GM21723 (cell line): ENCODE data around the gene CCDC127.
"Not testable (repeated sequence)": the region's sequence is repeated elsewhere in the genome, so short reads cannot be mapped to it uniquely, and the experiment has no call there.

Experiments
- ATAC-seq: cut with Tn5 transposase; IDR thresholded peaks from one replicate; pipeline ENCODE4 v1.9.1; 2021; ENCODE audit warnings: mild to moderate bottlenecking, moderate library complexity; ENCODE audit not compliant: unreplicated experiment

Gene CCDC127

DNA sequence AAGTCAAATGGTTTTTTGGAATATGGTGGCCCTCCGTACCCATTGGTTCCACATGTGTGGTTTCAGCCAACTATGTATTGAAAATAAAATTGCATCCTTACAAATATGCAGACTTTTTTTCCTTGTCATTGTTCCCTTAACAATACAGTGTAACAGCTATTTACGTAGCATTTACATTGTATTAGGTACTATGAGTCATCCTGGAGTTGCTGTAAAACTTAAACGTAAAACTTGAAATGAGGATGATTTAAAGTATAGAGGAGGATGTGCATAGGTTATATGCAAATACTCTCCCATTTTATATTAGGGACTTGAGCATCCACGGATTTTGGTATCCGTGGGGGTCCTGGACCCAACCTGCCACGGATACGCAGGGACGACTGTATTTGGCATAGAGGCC is 16.5 kb upstream of the CCDC127 start:
- no peak for ATAC-seq

DNA sequence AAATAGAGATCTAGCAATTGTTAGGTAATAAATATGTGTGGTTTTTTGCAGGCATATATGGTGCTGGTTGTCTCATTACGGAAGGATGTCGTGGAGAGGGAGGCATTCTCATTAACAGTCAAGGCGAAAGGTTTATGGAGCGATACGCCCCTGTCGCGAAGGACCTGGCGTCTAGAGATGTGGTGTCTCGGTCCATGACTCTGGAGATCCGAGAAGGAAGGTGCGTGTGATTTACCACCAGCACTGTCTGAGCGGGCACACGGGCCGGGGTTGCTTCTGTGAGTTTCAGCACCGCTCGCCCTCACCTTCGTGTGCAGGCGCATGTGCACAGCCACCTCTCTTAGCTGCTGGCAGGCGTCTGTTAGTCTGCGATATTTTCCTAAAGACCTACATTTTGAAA is 15.5 kb upstream of the CCDC127 start:
- ATAC-seq: not testable (repeated sequence)

- ATAC-seq: no peak
Observed at GRCh38 chr5:231661-232060, 13.7 kb upstream of the CCDC127 start.

DNA sequence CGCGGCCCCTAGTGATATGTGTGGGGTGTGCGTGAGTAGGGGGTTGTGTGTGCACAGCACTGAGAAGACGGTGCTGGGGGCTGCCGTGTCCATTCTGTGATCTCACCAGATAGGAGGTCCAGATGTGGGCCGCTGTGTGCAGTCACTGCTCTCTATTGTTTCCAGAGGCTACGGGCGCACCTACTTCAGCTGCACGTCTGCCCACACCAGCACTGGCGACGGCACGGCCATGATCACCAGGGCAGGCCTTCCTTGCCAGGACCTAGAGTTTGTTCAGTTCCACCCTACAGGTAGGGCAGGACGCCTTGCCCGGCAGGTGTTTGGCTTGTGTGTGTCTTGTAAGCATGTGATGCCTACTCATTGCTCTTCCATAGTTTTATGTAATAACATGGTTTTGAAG is 12.8 kb upstream of the CCDC127 start:
- no peak for ATAC-seq

DNA sequence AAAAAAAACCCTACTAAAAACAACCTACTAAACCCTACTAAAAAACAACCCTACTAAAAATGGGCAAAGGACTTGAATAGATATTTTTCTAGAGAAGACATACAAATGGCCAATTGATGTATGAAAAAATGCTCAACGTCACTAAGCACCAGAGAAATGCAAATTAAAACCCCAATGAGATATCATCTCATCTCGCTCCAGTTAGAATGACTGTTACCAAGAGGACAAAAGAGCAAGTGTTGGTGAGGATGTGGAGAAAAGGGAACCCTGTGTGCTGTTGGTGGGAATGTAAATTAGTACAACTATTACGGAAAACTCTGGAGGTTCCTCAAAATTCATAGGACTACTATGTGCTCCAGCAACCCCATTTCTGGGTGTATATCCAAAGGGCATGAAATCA is 10.9 kb upstream of the CCDC127 start:
- no peak for ATAC-seq

GRCh38 chr5:227375-227774 is 9.4 kb upstream of the CCDC127 start:
- not testable (repeated sequence) for ATAC-seq

- ATAC-seq: no peak
Observed at GRCh38 chr5:225334-225733, 7.4 kb upstream of the CCDC127 start.

DNA sequence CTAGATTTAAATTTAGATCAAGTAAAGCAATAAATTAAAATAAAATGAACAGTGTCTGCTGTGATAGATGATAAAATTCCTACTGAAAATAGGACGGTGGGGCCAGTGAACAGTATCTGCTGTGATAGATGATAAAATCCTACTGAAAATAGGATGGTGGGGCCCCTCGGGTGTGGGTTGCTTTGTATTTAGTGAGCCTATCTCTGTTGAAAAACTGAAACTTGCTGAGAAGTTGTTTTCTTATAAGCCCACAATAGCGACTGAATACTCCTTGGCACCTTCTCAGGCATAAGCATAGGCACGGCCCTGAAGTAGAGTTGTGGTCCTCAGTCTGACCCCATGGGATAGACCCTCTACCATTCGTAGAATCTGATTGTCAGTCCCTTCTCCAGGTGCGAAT is 5.8 kb upstream of the CCDC127 start:
- ATAC-seq: no peak

GRCh38 chr5:222951-223715 is 5.2 kb upstream of the CCDC127 start:
- ATAC-seq: not testable (repeated sequence)

DNA sequence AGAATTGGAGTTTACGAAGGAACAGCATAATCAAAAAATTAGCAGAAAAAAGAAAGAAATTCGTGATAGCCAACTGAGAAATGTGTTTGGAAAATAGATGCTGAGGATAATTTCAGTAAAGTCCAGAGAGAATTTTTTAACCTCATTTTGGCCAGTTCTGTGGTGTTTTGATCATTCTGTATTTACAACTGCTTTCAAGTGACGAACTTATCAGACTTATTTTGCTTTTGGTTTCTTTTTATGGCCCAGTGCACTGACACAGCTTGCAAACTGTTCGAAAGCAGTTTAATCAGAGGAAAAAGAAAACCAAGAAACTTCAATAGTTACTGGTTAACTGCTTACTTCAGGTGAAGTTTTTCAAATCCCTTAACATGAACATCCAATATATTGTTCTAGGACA is 2.0 kb upstream of the CCDC127 start:
- ATAC-seq: peak; percentile 32

GRCh38 chr5:219460-219863 is 1.5 kb upstream of the CCDC127 start:
- ATAC-seq: peak; percentile 24

DNA sequence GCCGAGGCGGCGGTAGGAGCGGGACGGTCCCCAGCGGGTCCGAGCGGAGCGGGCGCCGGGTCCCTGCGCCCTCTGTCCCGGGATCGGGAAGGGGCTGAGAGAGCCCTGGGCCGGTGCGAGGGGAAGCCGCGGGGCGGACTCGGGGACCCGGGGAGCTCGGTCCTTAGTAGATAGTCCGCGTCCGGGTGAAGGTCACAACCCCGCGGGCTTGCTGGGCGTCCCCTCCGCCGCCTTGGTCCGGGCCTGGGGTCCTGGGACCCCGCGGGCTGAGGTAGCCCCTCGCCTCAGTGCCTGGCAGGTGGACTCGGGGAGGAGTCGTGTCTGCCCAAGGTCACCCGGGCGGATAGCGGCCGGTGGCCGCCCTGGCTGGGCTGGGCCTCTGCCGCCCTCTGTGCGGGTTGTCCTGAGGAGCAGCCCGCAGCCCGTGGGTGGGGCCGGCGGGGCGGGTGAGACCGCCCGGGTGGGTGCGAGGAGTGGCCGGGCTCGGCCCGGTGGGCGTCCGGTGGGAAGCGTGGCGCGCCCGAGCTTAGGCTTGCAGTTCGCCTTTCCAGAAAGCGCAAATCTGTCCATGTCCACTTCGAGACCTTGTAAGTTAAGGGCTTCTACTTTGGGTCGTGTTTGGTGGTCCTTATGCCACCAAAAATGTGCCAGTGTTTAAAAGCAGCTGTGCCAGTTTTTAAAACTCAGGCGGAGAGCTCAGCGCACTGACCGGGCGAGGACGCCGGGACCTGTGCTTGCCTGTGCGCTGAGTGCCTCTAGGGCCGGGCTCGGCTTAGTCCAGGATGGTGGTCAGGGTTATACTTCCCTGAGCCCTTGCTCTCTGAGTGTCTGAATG is 721 bp upstream of the CCDC127 start:
- ATAC-seq: peak; percentile 45

DNA sequence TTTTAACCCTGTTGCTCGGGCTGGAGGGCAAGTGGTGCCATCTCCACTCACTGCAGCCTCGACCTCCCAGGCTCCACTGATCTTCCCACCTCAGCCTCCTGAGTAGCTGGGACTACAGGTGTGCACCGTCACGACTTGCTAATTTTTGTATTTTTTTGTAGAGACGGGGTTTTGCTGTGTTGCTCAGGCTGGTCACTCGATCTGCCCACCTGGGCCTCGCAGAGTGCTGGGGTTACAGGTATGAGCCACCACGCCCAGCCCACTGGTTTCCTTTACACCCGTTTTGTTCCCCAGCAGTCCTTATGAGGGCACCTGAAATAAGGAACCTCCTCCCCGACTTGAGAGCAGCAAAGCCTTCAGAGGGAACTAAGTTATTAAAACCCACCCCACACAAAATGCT is 1.9 kb downstream of the CCDC127 start:
- ATAC-seq: not testable (repeated sequence)

DNA sequence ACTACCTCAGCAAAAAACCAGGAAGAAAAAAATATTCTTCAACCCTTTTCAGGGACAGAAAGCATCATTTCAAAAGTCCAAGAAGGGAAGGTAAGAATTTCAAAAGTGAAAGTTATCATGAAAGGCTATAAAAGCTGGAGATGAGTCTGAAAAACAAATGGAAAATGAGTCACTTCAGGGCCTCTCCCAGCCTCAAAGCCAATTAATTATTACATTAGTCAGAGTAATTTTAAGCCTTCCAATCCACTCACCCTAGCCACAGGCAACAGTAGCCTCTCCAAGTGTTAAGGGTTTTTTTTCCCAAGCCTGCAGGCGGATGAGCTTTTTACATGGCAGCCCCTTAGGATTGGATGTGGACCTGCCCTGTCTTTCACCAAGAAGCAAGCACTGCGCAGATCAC is 2.7 kb downstream of the CCDC127 start:
- ATAC-seq: not testable (repeated sequence)

- no peak for ATAC-seq
Observed at GRCh38 chr5:213803-214395, 4.1 kb downstream of the CCDC127 start.

DNA sequence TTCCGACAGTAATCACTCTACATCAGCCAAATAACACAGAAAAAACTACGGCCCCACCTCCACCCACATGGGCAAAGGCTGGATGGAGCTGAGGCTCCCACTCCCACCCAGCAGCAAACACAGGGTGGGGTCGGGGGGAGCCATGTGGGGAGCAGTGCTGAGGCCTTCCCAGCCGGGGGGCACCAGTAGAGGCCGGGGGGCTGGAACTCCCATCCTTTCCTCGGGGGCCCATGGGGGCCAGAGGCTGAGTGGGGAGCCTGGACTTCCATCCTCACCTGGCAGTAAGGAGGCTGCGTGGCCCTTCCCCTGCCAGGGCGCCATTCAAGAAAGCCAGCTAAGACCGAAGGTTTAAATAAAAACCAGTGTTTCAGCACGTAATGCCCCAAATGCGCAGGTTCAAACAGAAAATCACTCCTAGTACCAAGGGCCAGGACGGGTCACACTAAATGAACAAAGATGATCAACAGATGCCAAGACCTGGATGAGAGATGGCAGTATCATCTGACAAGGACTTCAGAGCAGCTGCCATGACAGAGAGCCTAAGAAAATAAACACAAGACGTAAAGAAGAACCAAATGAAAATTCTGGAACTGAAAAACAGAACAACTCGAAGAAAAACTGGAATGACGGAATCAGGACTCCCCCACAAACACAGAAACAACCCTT is 9.4 kb downstream of the CCDC127 start:
- ATAC-seq: no peak

DNA sequence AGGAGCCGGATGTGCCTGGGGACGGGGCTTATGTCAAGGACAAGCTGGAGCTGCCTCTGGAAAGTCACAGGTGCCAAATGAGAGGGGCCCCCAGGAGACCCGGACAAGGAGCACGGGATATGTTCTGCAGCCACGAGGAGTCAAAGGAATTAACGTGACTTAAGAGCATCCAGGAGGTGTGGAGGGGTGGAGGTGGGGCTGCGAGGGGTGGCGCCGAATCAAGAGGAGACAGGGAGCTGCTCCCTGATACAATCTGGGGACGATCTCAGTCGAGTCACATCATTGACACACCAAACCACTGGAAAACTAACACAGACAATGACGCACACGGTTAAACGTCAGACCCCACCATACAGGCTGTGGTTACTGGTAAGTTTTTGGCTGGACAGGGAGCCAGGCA is 10.4 kb downstream of the CCDC127 start:
- no peak for ATAC-seq

- ATAC-seq: no peak
Observed at GRCh38 chr5:206927-207536, 10.9 kb downstream of the CCDC127 start.

- ATAC-seq: no peak
Observed at GRCh38 chr5:206406-206805, 11.5 kb downstream of the CCDC127 start.

DNA sequence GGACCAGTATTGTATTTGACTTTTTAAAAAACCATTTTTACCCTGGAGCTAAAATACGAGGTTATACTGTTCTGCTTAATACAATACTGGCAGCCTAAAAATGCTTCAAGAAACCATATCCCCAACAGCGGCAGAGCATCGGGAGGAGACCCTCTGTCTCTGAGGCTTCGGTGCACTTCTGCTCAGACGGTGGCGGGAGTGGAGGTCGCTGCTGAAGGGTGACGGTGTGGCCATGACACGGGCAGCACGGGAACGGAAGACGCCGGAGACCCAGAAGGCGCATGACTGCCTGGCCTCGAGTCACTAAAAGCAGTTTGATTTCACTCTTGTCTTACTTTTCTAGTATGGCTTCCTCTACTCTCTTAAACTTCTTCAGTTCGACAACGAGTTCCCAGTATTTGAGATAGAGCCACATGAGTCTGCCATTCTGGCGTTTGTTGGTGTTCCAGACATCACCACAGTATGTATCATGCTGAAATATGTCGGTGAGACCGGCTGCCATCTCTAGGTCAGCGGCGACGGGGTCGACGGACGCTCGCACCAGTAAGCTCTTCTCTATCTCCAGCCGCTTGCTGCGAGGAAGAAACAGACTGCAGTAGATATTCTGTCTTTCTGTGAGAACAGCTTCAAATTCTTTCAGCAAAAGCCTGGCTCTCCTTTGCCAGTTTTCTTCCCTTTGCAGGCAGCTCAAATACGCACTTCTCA is 12.8 kb downstream of the CCDC127 start:
- no peak for ATAC-seq
